ENCODE results near the gene BEST1.
"Not testable (repeated sequence)": the region's sequence is repeated elsewhere in the genome, so short reads cannot be mapped to it uniquely, and the experiment has no call there.

Gene BEST1

GRCh38 chr11:61963282-61964057, 13.3 kb downstream of the BEST1 start:
- no peak for DNase-seq (ENCODE audit: low read depth in 2 of 2)

GRCh38 chr11:61964058-61964665, 14.0 kb downstream of the BEST1 start:
- DNase-seq (ENCODE audit: low read depth in 2 of 2), result no peak

- DNase-seq (ENCODE audit: low read depth in 2 of 2), result not testable (repeated sequence)
Measured at GRCh38 chr11:61964666-61965271, 14.6 kb downstream of the BEST1 start.

GRCh38 chr11:61966734-61967115, 16.6 kb downstream of the BEST1 start:
- no peak for DNase-seq (ENCODE audit: low read depth in 2 of 2)

GRCh38 chr11:61967116-61967923, 17.2 kb downstream of the BEST1 start, which contains the start of gene FTH1:
FTH1 (minus strand) TSS chr11:61967634; CDS start chr11:61967425, 209 bp downstream.
- peak; percentile 79 to 80 for DNase-seq (ENCODE audit: low read depth in 2 of 2)

- no peak for DNase-seq (ENCODE audit: low read depth in 2 of 2)
Measured at GRCh38 chr11:61967924-61968757, 18.0 kb downstream of the BEST1 start.

- no peak for DNase-seq (ENCODE audit: low read depth in 2 of 2)
Measured at GRCh38 chr11:61968758-61969390, 18.7 kb downstream of the BEST1 start.

GRCh38 chr11:61969391-61969758, 19.2 kb downstream of the BEST1 start:
- no peak for DNase-seq (ENCODE audit: low read depth in 2 of 2)

GRCh38 chr11:61969838-61970662, 19.9 kb downstream of the BEST1 start:
- DNase-seq (ENCODE audit: low read depth in 2 of 2), result no peak

- no peak for DNase-seq (ENCODE audit: low read depth in 2 of 2)
Measured at GRCh38 chr11:61971248-61972111, 21.3 kb downstream of the BEST1 start.

- no peak for DNase-seq (ENCODE audit: low read depth in 2 of 2)
Measured at GRCh38 chr11:61972112-61972671, 22.0 kb downstream of the BEST1 start.

GRCh38 chr11:61972672-61973475, 22.7 kb downstream of the BEST1 start:
- DNase-seq (ENCODE audit: low read depth in 2 of 2), result no peak

- no peak for DNase-seq (ENCODE audit: low read depth in 2 of 2)
Measured at GRCh38 chr11:61973476-61974162, 23.5 kb downstream of the BEST1 start.

- DNase-seq (ENCODE audit: low read depth in 2 of 2), result no peak
Measured at GRCh38 chr11:61974766-61975631, 24.8 kb downstream of the BEST1 start.

GRCh38 chr11:61975638-61976419, 25.7 kb downstream of the BEST1 start:
- no peak for DNase-seq (ENCODE audit: low read depth in 2 of 2)
